ENCODE measurements around the gene ETV4.

The ETV4 gene

GRCh38 chr17:43573579-43574321 is 27.6 kb upstream of the ETV4 start:
- 69 to 74% methylated on average over 7 of the region's 7 CpGs for WGBS, 2 experiments
- Histone ChIP-seq H3K4me1 (ENCODE audit: control insufficient read depth, insufficient read depth, low read length) (peaks cover 15% of the 10 kb centered on the region), H3K36me3 (ENCODE audit: control insufficient read depth, insufficient read depth, low read length) (no peaks in the 10 kb centered on the region), H3K27ac (ENCODE audit: insufficient read depth, low read depth, low read length, poor library complexity, severe bottlenecking) (no peak overlapping the region), H3K27me3 (ENCODE audit: control insufficient read depth, insufficient read depth, low read length, poor library complexity, severe bottlenecking) (no peaks in the 10 kb centered on the region), H3K4me3 (ENCODE audit: insufficient read depth, low read depth, low read length) (no peak overlapping the region), H3K9me3 (ENCODE audit: control insufficient read depth, low read length) (no peaks in the 10 kb centered on the region)

GRCh38 chr17:43572368-43572980 is 26.3 kb upstream of the ETV4 start:
- Histone ChIP-seq H3K36me3 (ENCODE audit: control insufficient read depth, insufficient read depth, low read length) (no peaks in the 10 kb centered on the region), H3K4me1 (ENCODE audit: control insufficient read depth, insufficient read depth, low read length) (peaks cover 2% of the 10 kb centered on the region), H3K27me3 (ENCODE audit: control insufficient read depth, insufficient read depth, low read length, poor library complexity, severe bottlenecking) (no peaks in the 10 kb centered on the region), H3K9me3 (ENCODE audit: control insufficient read depth, low read length) (no peaks in the 10 kb centered on the region), H3K4me3 (ENCODE audit: insufficient read depth, low read depth, low read length) (no peak overlapping the region), H3K27ac (ENCODE audit: insufficient read depth, low read depth, low read length, poor library complexity, severe bottlenecking) (no peak overlapping the region)
- 88 to 90% methylated on average over 4 of the region's 5 CpGs for WGBS, 2 experiments

GRCh38 chr17:43570518-43570928 is 24.4 kb upstream of the ETV4 start:
- Histone ChIP-seq H3K27me3 (ENCODE audit: control insufficient read depth, insufficient read depth, low read length, poor library complexity, severe bottlenecking) (no peaks in the 10 kb centered on the region), H3K36me3 (ENCODE audit: control insufficient read depth, insufficient read depth, low read length) (no peaks in the 10 kb centered on the region), H3K4me1 (ENCODE audit: control insufficient read depth, insufficient read depth, low read length) (no peaks in the 10 kb centered on the region), H3K9me3 (ENCODE audit: control insufficient read depth, low read length) (no peaks in the 10 kb centered on the region), H3K27ac (ENCODE audit: insufficient read depth, low read depth, low read length, poor library complexity, severe bottlenecking) (no peak overlapping the region), H3K4me3 (ENCODE audit: insufficient read depth, low read depth, low read length) (no peak overlapping the region)
- 95 to 96% methylated on average over 3 of the region's 3 CpGs for WGBS, 2 experiments

GRCh38 chr17:43568506-43569082 is 22.5 kb upstream of the ETV4 start:
- no peak overlapping the region for H3K27ac ChIP-seq (ENCODE audit: insufficient read depth, low read depth, low read length, poor library complexity, severe bottlenecking)
- no peaks in the 10 kb centered on the region for H3K36me3 ChIP-seq (ENCODE audit: control insufficient read depth, insufficient read depth, low read length)
- H3K4me3 ChIP-seq (ENCODE audit: insufficient read depth, low read depth, low read length), result no peak overlapping the region
- H3K27me3 ChIP-seq (ENCODE audit: control insufficient read depth, insufficient read depth, low read length, poor library complexity, severe bottlenecking), result peaks cover 3% of the 10 kb centered on the region
- WGBS, 2 experiments, result 95 to 97% methylated on average over 5 of the region's 5 CpGs
- H3K9me3 ChIP-seq (ENCODE audit: control insufficient read depth, low read length), result no peaks in the 10 kb centered on the region
- H3K4me1 ChIP-seq (ENCODE audit: control insufficient read depth, insufficient read depth, low read length), result peaks cover 3% of the 10 kb centered on the region

- WGBS, 2 experiments, result 75 to 77% methylated on average over 13 of the region's 15 CpGs
- H3K27ac ChIP-seq (ENCODE audit: insufficient read depth, low read depth, low read length, poor library complexity, severe bottlenecking), result no peak overlapping the region
- no peaks in the 10 kb centered on the region for H3K9me3 ChIP-seq (ENCODE audit: control insufficient read depth, low read length)
- peaks cover 16% of the 10 kb centered on the region for H3K4me1 ChIP-seq (ENCODE audit: control insufficient read depth, insufficient read depth, low read length)
- no peak overlapping the region for H3K4me3 ChIP-seq (ENCODE audit: insufficient read depth, low read depth, low read length)
- H3K36me3 ChIP-seq (ENCODE audit: control insufficient read depth, insufficient read depth, low read length), result no peaks in the 10 kb centered on the region
- peaks cover 6% of the 10 kb centered on the region for H3K27me3 ChIP-seq (ENCODE audit: control insufficient read depth, insufficient read depth, low read length, poor library complexity, severe bottlenecking)
Observed at GRCh38 chr17:43563600-43564594, 17.8 kb upstream of the ETV4 start.

- H3K4me1 ChIP-seq (ENCODE audit: control insufficient read depth, insufficient read depth, low read length), result peaks cover 16% of the 10 kb centered on the region
- peaks cover 6% of the 10 kb centered on the region for H3K27me3 ChIP-seq (ENCODE audit: control insufficient read depth, insufficient read depth, low read length, poor library complexity, severe bottlenecking)
- H3K27ac ChIP-seq (ENCODE audit: insufficient read depth, low read depth, low read length, poor library complexity, severe bottlenecking), result peak overlapping the region; percentile 32
- WGBS, 2 experiments, result 14 to 17% methylated on average over 19 of the region's 19 CpGs
- no peak overlapping the region for H3K4me3 ChIP-seq (ENCODE audit: insufficient read depth, low read depth, low read length)
- no peaks in the 10 kb centered on the region for H3K9me3 ChIP-seq (ENCODE audit: control insufficient read depth, low read length)
- H3K36me3 ChIP-seq (ENCODE audit: control insufficient read depth, insufficient read depth, low read length), result no peaks in the 10 kb centered on the region
Observed at GRCh38 chr17:43562679-43563599, 16.8 kb upstream of the ETV4 start.

GRCh38 chr17:43560461-43561427 is 14.6 kb upstream of the ETV4 start:
- H3K9me3 ChIP-seq (ENCODE audit: control insufficient read depth, low read length), result no peaks in the 10 kb centered on the region
- H3K27ac ChIP-seq (ENCODE audit: insufficient read depth, low read depth, low read length, poor library complexity, severe bottlenecking), result no peak overlapping the region
- WGBS, 2 experiments, result 89 to 90% methylated on average over 7 of the region's 7 CpGs
- peaks cover 6% of the 10 kb centered on the region for H3K27me3 ChIP-seq (ENCODE audit: control insufficient read depth, insufficient read depth, low read length, poor library complexity, severe bottlenecking)
- no peaks in the 10 kb centered on the region for H3K36me3 ChIP-seq (ENCODE audit: control insufficient read depth, insufficient read depth, low read length)
- no peak overlapping the region for H3K4me3 ChIP-seq (ENCODE audit: insufficient read depth, low read depth, low read length)
- peaks cover 16% of the 10 kb centered on the region for H3K4me1 ChIP-seq (ENCODE audit: control insufficient read depth, insufficient read depth, low read length)

- Histone ChIP-seq H3K27ac (ENCODE audit: insufficient read depth, low read depth, low read length, poor library complexity, severe bottlenecking) (no peak overlapping the region), H3K9me3 (ENCODE audit: control insufficient read depth, low read length) (no peaks in the 10 kb centered on the region), H3K4me1 (ENCODE audit: control insufficient read depth, insufficient read depth, low read length) (peaks cover 16% of the 10 kb centered on the region), H3K27me3 (ENCODE audit: control insufficient read depth, insufficient read depth, low read length, poor library complexity, severe bottlenecking) (peaks cover 6% of the 10 kb centered on the region), H3K36me3 (ENCODE audit: control insufficient read depth, insufficient read depth, low read length) (no peaks in the 10 kb centered on the region), H3K4me3 (ENCODE audit: insufficient read depth, low read depth, low read length) (no peak overlapping the region)
- 84 to 88% methylated on average over 7 of the region's 7 CpGs for WGBS, 2 experiments
Observed at GRCh38 chr17:43559161-43559816, 13.1 kb upstream of the ETV4 start.

All from ectodermal cell (in vitro differentiated cells).